NCI-H2196 (cell line): ENCODE results near the gene SOX11.

ENCODE experiments used
- DNase-seq: peaks from one replicate; lab custom pipeline; 2025; ENCODE audit not compliant: unreplicated experiment; lab: John Stamatoyannopoulos, UW

SOX11 gene

DNA sequence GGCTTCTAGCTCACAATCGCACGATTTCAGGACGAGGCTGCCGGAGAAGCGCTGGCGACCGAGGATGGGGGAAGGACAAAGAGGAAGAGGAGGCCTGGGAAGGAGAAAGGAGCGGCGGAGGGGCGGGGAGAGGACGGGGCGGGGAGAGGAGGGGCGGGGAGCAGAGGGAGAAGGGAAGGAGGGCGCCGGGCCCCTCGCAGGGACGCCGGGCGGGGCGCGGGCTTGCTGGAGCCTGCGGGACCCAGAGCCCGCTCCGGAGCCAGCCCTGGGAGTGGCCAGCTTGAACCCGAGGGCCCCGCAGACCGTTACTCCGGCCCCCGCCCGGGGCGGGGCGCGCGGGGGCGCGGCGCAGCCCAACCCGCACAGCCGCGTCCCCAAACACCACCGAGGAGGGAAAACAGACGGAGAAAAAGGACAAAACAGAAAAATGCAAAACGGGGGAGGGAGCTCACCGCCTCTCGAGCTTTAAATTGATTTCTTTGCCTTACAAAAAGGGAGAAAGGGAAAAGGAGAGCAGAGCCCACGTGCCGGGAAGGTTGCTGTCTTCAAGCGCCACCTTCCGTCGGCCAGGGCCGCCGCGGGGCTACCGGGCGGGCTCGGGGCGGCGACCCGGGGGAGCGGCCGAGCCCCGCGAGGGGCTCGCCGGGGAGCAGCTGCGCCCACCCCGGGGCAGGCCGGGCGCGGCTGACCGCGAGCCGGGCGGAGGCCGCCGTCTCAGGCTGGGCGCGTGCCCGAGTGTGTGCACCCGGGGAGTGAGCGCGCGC, 781 bp upstream of the SOX11 start:
- no peak for DNase-seq

DNA sequence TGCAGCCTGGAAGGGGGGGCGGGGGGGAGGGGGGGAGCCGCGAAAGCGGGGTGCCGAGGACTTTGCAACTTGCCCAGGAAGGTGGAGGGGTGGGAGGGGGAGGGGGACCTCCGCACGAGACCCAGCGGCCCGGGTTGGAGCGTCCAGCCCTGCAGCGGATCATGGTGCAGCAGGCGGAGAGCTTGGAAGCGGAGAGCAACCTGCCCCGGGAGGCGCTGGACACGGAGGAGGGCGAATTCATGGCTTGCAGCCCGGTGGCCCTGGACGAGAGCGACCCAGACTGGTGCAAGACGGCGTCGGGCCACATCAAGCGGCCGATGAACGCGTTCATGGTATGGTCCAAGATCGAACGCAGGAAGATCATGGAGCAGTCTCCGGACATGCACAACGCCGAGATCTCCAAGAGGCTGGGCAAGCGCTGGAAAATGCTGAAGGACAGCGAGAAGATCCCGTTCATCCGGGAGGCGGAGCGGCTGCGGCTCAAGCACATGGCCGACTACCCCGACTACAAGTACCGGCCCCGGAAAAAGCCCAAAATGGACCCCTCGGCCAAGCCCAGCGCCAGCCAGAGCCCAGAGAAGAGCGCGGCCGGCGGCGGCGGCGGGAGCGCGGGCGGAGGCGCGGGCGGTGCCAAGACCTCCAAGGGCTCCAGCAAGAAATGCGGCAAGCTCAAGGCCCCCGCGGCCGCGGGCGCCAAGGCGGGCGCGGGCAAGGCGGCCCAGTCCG, 540 bp downstream of the SOX11 start:
- DNase-seq = no peak

DNA sequence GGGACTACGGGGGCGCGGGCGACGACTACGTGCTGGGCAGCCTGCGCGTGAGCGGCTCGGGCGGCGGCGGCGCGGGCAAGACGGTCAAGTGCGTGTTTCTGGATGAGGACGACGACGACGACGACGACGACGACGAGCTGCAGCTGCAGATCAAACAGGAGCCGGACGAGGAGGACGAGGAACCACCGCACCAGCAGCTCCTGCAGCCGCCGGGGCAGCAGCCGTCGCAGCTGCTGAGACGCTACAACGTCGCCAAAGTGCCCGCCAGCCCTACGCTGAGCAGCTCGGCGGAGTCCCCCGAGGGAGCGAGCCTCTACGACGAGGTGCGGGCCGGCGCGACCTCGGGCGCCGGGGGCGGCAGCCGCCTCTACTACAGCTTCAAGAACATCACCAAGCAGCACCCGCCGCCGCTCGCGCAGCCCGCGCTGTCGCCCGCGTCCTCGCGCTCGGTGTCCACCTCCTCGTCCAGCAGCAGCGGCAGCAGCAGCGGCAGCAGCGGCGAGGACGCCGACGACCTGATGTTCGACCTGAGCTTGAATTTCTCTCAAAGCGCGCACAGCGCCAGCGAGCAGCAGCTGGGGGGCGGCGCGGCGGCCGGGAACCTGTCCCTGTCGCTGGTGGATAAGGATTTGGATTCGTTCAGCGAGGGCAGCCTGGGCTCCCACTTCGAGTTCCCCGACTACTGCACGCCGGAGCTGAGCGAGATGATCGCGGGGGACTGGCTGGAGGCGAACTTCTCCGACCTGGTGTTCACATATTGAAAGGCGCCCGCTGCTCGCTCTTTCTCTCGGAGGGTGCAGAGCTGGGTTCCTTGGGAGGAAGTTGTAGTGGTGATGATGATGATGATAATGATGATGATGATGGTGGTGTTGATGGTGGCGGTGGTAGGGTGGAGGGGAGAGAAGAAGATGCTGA, 1.4 kb downstream of the SOX11 start:
- no peak for DNase-seq

DNA sequence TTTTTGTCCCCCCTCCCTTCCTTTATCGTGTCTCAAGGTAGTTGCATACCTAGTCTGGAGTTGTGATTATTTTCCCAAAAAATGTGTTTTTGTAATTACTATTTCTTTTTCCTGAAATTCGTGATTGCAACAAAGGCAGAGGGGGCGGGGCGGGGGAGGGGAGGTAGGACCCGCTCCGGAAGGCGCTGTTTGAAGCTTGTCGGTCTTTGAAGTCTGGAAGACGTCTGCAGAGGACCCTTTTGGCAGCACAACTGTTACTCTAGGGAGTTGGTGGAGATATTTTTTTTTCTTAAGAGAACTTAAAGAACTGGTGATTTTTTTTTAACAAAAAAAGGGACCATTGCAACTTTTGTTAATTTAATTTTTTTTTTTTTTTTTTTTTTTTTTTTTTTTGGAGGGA, 2.1 kb downstream of the SOX11 start:
- DNase-seq = no peak

DNA sequence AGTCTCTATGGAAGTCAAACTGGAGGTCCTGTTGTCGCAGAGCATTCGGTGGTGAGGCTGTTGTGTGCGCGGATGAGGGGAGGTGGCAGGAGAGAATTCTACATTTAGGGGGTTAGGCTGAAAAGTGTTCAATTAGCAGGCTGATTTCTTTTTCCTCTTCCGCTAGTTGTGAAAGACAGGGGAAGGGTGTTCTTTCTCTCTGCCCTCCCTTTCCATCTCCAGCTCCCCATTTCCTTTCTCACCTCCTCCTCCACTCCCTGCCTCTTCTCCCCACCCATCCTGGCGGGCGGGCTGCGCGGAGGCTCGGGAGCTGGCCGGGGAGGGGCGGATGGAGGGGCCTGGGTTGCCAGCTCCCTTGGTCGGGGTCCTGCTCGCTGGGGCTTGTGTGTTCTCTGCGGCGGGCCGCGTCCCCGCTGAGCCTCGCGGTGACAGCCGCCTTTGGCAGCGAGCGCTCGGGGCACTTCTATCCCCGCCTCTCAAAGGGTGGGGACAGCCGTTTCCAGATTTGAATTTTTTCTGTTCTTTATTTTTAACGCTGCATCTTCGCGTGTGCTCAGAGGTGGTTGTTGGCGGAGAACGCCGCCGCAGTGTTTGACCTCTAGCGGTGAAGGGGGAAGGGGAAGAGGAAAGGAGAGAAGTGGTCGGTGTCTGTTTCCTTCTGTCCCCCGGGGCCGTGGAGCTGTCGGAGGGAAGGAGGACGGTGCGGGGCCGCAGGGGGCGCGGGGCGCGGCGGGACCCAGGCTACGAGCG, 3.6 kb downstream of the SOX11 start:
- DNase-seq = no peak

DNA sequence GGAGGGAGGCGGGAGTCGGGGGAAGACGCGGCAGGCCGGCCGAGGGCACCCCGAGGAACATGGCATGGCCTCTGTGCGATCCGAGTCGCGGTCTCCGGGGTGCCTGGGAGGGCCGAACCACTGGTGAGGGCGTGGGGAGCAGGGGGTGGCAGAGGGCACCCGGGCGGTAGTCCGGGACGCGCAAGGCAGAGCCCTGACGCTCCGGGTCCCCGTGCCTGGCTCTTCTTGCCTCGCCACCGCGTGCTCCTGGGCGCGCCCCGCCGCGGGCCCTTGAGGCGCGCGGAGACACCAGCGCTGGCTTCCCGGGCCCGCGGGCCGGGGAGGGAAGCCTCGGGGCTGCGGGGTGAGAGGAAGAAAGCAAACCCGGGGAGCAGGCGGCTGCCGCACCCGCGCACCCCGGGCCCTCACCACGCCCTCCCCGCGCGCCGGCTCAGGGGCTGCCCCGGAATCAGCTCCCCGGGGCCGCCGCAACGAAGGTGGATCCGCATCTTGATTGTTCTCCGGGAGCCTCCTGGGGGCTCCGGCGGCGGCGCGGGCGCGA, 4.3 kb downstream of the SOX11 start:
- DNase-seq = no peak

DNA sequence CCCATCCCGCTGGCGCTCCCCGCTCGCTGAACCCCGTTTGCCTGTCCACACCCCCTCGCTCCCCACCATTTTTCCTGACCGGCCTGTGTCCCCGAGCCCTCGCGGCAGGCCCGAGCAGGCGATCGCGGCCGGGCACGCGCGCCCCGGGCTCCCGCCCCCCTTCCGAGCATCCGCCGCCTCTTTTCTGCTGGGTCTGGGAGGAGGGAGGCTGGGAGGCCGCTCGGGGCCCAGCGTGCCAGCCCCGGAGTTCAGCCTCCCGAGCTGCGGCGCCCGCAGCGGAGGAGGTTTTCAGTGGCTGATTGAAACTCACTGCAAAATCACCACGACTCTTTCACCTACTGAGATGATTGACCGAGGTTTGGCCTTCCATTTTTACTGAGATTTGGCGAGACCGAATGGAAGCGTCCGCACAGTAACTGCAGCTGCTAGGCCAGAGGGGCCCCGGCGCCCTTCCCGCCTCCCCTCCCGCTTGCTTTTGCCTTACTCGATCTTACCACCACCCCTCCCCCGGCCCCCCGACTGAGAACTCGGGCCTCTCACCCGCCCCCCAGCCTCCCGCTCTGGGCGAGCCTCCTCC, 4.8 kb downstream of the SOX11 start:
- no peak for DNase-seq

DNA sequence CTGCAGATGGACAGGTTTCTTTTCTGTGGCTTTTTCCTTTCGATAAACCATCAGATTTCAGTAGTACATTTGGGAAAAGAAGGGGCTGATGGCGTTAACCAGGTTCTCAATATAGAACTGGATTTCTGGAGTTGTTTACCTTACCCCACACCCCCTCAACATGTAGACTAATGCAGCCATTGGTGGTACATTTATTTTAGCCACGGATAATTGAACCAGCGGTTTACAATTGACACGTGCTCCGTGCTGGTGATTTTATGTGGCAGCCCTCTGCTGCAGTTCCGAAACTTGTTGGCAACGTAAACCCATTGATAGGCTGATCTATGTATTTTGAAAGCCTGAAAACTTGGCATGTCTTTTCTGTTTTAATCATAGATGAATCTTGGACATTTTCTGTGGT, 5.4 kb downstream of the SOX11 start:
- DNase-seq = no peak

DNA sequence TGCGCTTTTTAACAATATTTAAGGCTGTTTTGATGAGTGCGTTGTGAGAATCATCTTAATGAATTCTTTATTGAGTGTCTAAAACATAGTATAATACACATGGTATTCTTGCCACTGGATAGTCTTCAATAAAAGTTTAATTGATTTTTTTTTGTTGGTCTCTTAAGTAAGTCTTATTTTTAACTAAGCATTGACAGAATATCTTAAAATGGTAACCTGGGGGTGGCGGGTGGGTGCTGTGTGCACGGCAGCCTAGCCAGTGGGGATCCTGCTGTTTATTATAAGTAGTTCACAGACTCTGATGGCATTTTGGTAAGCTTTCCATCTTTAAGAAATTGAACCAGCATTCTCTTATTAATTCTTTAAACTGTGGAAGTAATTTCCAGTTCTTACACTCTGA, 6.0 kb downstream of the SOX11 start:
- DNase-seq = no peak

DNA sequence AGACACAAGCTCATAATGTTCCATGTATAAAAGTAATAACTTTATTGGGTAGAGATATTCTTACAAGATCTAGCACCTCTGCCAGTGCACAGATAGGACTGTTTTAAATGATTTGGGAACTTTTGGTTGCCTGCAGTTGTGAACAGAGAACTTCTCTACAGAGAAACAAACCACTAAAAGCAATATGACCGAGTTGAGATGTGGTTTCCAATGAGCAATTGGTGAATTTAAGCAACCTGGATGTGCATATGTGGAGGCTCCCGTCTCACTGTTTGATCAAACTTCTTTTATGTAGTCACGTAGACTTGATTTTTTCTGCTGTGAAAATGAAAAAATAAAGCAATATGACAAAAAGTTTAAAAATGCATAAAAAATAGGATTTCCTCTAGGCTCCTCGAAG, 7.8 kb downstream of the SOX11 start:
- DNase-seq = no peak

DNA sequence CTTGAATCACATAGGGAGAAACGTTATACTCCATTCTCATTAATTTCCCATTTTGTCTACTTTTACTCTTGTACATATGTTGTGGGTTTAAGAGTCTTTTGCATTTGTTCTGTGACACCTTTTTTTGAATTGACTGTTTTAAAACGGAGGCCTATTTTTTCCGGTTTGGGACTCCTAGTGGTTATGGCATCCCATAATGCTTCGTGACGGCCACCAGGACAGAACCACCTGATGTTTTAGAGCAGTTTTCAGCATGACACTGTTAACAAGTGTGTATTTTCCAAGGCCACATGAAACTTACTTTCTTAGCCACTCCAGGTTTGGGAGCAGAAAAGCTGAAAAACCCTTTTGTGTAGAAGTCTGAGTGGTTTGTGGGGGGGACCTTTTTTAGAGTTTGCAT, 8.4 kb downstream of the SOX11 start:
- no peak for DNase-seq

DNA sequence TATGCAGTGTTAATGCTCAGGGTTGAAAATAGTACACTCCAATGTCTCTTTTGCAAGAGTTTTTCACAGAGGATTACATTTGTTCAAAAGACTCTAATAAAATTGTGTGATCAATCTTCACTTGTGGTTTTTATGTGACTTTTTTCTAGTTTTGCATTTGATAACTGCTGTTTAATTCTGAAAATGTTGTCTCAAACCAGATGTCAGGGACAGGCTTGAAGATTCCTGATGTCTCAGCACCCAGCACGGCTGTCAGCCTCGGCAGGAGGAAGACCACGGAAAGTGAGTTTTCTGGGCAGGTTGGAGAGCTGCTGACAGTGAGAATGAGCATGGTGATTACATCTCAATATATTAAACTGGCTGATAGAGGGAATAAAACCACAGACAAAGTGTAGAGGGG, 9.1 kb downstream of the SOX11 start:
- DNase-seq = no peak

DNA sequence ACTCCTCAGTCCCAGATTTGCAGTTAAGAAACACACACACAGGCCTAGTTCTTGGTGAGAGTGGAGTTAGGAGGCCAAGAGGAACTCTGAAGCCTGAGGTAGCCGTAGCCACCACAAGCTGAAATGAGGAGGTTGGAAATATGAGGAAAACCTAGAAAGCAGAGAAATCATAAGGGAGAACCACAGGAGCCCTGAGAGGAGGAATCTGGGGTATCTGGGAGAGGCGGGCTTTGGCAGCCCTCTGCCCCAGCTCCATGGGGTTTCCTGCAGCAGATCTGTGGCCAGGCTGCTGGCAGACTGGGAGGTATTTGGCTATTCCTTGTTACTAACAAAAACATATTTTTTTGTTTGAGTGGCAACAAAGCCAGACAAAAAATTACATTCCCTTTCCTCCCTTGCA, 11.0 kb downstream of the SOX11 start:
- no peak for DNase-seq

DNA sequence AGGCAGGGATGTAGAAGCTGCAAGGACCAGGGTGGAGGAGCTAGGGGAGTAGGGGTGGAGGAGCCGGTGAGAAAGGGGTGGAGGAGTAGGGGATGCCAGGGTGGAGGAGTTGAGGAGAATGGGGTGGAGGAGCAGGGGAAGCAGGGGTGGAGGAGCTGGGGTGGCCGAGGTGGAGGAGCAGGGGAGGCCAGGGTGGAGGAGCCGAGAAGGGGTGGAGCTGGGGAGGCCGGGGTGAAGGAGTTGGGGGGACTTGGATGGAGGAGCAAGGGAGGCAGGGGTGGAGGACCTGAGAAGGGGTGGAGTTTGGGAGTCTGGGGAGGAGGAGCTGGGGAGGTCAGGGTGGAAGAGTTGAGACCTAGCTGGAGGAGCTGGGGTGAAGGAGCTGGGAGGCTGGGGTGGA, 13.3 kb downstream of the SOX11 start:
- no peak for DNase-seq

DNA sequence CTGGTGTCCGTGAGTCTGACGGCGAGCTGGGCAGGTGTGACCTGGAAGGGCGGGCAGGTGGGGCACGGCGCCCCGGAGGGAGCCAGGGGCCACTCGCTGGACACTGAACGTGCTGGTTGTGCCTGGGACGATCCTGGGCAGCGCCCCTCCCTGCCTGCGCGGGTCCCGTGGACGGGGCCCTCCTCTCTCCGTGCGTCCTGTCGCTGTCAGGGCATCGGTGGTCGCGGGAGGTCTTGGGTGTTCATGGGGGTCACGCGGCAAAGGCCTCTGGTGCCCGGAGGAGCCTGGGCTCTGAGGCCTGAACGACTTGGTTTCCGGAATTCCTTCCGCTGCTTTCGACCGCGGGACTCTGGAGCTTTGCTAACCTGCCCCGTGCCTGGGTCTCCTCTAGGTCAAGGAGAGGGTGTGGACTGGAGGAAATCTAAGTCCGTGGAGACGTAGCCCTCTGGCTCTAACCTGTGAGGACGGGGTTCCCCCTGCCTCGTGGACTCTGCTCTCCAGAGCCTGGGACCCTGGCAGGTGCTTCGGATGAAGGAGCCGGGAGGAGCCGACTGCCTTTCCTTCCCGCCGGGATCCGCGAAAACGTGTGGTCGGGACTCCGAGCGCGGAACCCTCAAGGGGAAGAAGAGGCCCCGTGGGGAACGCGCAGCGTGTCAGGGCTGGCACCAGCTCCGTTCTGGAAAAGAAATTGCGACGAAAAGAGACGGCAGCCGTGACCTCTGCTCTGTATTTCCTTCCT, 14.7 kb downstream of the SOX11 start:
- DNase-seq = no peak

DNA sequence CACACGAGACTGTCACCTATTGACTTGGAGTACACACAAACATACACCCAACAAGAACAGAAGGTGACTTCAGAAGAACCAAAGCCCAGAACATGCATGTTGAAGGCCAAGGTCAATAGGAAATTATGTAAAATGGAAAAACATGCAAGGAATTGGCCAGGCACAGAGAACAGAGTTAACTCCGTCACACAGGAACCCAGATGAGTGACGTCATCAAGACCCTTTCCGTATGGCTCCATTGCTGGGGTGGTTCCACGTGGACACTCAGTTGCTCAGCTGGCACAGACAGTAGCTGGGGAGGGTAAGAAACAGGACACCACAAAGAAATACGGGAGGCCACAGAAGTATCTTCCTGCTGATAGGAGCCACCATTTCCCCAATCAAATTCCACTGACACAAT, 18.4 kb downstream of the SOX11 start:
- no peak for DNase-seq

DNA sequence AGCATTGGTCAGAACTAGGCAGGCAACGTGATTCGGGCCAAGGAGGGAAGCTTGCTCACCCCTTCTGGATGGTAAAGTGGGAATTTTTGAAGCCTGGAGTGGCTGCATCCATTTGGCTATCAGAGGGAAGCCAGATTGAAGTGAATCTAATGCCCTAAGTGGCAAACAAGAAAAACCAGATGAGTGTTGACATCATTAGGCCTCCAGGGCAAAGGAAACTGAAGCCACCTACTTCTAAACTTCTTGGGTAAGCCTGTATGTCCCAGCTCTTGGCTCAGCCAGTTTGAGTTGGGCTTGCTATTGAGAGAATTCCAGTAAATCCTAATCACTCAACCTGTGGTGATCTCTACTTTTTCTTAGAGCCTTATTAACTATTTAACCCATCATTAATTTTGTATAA, 20.9 kb downstream of the SOX11 start:
- DNase-seq = no peak

DNA sequence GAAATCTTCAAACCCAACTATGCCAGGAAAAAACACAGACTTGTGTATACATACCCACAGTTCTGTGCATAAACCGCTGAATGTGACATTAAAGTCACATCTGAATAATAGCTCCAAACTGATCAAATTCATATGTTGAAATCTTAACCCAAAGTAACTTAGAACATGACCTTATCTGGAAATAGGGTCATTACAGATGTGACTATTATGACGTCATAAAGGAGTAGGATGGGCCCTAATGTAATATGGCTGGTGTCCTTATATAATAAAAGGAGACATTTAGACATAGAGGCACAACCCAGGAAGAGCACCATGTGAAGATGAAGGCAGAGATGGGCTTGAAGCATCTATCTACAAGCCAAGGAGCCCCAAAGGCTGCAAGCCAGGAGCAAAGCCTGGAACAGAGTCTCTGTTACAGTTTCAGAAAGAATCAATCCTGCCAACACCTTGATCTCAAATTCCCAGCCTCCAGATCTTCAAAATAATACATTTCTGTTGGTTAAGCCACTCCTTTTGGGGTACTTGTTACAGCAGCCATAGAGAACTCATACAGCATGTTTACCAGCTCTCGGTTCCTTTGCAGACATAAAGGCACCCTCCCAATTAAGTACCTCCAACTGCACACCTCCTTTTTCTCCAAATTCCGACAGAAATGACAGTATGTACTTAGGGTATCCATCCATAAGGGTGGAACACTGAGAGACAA, 27.6 kb downstream of the SOX11 start:
- no peak for DNase-seq

DNA sequence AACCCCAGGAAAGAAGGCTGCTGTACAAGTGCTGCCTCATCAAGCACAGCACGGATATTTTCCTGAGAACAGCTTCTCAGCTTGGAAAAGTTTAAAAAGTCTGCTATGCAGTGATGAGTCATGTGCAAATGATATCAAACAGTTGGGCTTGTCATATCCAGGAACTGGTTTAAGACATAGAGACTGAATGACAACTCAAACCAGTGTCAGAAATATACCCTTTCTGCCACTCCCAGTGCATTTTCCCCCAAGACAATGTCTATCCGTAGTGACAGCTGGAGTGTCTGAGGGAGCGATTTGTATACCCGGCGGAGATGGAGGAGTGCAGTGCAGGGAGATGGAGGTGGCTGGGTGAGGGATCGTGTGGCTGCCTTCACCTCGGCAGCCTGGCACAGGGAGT, 28.2 kb downstream of the SOX11 start:
- DNase-seq = no peak
